Stimulated activated CD4-positive, alpha-beta T cell treated with anti-CD3 and anti-CD28 coated beads, TNF-alpha, amount 100 ng/mL, for 24 hours (primary cell): ENCODE measurements around the gene DNER.
"Not testable (repeated sequence)": the region's sequence is repeated elsewhere in the genome, so short reads cannot be mapped to it uniquely, and the experiment has no call there.

ENCODE experiments used
- DNase-seq, 3 experiments: peaks; one replicate each; pipeline ENCODE4 v3.0.0-alpha.2; 2020; ENCODE audit warnings: low read depth in 3 of 3

Gene DNER

DNA sequence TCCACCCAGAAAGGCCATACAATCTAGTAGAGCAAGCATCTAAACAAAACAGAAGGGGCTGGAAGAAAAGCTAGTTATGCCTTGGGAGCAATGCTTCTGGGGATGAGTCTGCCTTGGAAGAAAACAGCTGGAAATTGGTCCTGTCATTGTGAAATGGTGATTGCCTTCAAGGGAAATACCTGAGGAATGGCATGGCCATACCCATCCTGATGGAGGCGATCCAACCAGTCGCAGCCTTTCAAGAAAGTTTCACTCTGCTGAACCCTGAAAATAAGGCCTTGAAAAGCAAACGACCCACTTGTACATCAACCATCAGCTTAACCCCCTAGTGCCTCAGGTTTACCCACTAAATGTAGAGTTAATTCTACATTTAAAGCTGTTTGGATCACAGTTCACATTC is 370.7 kb downstream of the DNER start:
- no peak for DNase-seq

DNA sequence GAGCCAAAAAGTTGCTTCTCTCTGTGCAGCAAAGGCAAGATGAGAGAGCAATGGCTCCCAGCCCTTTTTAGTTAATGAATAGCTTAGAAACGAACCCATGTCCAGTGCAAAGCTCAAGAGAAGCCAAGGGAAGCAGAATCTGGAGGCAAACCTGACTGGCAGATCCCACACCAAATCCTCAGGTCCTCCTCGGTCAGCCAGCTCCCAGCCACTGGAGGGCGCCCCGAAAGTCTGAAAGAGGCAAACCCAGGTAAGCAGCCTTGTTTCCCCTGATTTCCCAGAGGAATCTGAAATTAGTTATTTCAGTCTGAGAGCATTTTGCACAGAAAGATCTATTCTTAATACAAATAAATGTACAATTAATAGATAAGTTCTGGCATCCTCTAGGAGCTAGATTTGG is 372.0 kb downstream of the DNER start:
- peak in 1 of 3 experiments; percentile 11 for DNase-seq

DNA sequence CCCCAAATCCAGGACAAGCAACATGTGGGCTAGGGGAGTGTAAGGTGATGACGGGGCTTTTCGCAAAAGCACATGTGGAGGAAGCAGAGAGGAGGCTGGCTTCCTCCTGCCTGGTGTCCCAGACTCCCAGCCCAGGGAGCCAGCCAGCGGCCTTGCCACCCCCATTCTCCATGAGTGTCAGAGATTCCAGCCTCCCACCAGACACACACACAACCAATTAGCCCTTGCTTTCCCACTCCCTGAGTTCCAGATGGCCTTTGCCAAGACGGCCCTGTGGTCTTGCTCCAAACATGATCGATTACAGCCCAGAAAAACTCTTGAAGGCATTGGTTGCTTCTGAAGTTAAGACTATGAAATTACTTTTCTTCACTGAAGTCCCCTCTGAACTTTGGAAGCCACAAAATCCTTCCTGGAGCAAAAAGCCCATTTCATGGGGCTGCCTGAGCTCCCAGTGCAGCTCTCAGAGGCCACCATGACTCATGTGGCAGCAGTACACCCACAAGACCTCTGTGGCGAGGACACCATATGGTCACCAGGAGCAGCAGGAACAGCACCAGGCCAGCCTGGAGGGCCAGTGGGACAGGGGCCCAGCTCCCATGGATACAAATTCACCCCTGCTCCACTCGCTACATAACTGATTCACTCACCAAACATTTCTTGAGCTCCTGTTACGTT is 374.1 kb downstream of the DNER start:
- DNase-seq, result no peak

DNA sequence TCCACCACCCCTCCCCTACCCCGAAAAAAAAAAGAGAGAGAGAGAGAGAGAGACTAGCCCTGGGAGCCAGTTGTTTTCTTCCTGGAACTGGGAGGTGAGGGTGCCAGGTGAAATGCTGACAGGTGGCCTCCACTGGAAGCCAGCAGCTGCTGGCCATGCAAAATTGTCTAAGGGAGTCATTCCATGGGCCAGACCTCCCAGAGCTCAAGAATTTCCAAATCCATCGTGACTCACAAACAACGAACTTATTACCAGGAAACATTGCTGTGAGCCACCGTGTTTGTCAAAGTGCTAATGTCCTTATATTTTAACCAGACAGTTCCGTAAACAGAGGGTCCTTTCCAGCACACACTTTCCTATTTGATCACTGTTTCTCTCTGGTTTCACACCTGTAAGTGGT is 374.7 kb downstream of the DNER start:
- DNase-seq, result no peak

DNA sequence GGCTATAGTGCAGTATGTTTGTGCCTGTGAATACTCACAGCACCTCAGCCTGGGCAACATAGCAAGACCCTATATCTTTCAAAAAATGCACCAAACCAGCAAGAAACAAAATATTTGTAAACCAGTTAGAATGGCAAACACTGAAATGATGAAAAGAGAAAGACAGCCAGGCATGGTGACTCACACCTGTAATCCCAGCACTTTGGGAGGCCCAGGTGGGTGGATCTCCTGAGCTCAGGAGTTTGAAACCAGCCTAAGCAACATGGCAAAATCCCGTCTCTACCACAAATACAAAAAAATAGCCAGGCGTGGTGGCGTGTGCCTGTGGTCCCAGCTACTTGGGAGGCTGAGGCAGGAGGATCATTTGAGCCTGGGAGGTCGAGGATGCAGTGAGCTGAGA is 375.2 kb downstream of the DNER start:
- not testable (repeated sequence) for DNase-seq

DNA sequence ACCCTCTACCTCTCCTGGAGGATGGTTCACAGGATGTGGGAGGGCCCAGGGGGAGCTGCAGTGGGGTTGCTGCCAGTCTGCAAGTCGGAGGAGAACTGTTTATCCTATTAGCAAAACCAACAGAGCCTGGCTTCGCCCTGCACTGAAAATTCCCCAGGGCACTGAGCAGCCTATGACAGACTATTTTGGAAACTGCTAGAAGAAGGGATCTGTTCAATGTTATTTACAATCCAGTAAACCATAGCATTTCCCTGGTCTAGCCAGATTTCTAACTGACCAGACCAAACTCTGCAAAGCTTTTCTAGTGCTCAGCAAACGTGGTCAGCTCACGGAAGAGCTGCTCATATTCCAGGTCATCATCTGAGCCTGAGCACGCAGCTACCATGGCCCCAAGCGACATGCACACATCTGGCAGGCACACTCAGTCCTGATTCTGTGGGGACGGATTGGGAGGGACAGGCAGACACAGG is 378.4 kb downstream of the DNER start:
- DNase-seq, result no peak

DNA sequence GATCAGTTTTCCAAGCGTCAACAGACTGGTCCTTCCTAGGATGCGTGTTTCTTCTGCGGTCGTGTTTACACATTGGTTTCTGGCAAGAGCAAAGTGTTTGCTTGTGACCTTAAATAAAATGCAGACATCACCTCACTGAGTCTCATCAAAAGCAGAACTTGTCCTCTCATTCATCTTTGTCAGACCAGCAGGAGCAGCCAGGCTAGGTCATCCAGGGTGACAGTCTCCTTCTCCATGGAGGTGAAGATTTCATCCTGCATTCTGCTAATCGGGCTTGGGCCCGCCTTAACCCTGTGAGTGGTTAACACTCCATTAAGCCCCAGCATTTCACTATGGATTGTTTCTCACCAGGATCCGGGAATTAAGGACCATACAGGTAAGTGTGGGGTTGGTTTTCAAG is 379.0 kb downstream of the DNER start:
- no peak for DNase-seq

DNA sequence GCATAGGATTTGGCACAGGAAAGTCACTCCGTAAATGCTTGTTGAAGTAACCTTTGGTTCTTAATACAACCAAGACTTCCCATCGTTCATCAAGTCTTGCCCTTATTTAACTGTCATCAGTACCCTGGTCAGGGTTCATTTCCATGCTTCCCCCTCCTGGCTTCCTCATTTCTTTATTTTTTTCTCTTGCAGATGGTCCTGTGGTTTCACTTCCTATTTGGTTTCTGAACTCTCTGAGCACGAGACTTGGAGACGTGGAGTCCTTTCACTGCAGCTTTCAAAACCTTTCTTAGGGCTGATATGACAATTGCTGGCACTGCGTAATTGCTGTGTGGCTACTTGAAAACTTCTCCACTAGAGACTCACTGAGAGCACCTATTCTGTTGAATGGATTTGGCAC is 383.4 kb downstream of the DNER start:
- DNase-seq, result no peak

DNA sequence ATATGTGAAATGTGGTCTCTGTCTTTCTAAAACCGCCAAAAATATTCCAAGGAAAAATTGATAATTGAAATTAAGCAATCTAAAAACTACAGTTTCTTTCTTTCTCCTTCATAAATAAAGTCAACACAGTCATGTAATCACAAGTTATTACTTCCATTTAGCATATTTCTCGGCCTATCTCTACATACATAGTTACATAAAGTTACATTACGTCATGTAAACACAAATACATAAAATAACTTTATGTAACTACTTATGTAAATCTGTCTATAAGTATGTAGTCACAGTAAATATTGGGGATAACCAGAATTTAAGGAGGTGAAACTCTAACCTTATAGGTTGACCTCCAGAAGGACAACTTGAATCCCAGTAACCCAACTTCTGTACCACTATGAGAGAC is 394.8 kb downstream of the DNER start:
- DNase-seq, result no peak

DNA sequence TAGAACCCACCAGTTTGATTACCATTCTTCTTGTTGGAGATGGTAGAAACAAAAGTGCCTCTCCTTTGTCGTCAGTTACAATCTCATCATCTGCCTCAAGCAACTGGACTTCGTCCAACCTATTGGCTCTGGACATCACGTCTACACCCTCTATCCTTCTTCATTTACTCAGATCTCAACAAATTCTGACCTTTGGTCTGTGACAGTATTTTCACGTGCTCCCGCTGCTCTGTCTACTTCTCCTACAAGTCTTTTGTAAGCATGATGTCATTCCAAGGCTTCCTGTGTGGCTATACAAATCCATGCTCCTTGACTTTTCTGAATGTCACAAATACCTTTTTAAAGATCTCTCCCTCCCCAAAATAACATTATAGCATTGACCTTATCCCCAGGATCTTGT is 400.2 kb downstream of the DNER start:
- no peak for DNase-seq

DNA sequence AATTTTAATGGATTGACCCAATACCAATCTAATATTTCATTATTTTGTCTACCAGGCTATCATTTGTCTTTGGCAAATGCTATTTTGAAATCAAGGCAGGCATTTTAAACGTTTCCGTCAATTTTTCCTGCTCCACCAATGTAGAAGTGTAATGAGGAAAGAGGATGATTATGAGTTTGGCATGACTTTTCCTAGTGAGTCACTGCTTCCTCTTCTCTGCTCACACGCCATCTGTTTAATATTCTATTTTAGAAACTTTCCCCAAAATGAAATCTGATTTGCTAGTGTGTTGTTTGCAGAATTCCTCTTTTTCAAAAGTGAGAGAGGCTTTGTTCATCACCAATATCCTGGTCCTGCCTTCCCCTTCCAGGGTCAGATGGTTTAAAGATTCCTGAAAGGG is 400.8 kb downstream of the DNER start:
- no peak for DNase-seq
